Astrocyte of the cerebellum (primary cell): ENCODE results near the gene GCNT1.

Experiments used
- DNase-seq: peaks from one replicate; pipeline ENCODE4 v3.0.0-alpha.2; 2011; ENCODE audit warnings: low read depth
- H3K4me3 ChIP-seq: 2 replicates; pipeline ENCODE4 v1.5.1; 2011; ENCODE audit warnings: mild to moderate bottlenecking, low read depth, low read length, moderate library complexity
- CTCF ChIP-seq: IDR thresholded peaks from 2 replicates; pipeline ENCODE4 v1.5.1; 2012; ENCODE audit warnings: low read length, low read depth, moderate library complexity, mild to moderate bottlenecking; ENCODE audit errors: missing control alignments
- in situ Hi-C: cut with HindIII; loops from 2 replicates; pipeline ENCODE4 v1.10.0; 2017; ENCODE audit warnings: low sequenced_read_pairs

The GCNT1 gene

GRCh38 chr9:76525196-76525595 lies 66.2 kb downstream of the GCNT1 start:
- in situ Hi-C loops, result no loop called here
- no peak for TF ChIP-seq CTCF
- no peak overlapping the region for H3K4me3 ChIP-seq
- no peak for DNase-seq

GRCh38 chr9:76526026-76526425 lies 67.0 kb downstream of the GCNT1 start:
- in situ Hi-C loops, result no loop called here
- DNase-seq, result no peak
- no peak overlapping the region for H3K4me3 ChIP-seq
- TF ChIP-seq CTCF, result no peak

GRCh38 chr9:76528056-76528455 lies 69.1 kb downstream of the GCNT1 start:
- TF ChIP-seq CTCF, result no peak
- in situ Hi-C loops, result no loop called here

GRCh38 chr9:76528642-76529190 lies 69.7 kb downstream of the GCNT1 start:
- no peak for TF ChIP-seq CTCF
- H3K4me3 ChIP-seq, result no peak overlapping the region
- in situ Hi-C loops, result no loop called here
- DNase-seq, result no peak

More at GRCh38 chr9:76528056-76528455, 69.1 kb downstream of the GCNT1 start:
- H3K4me3 ChIP-seq, result no peak overlapping the region
- DNase-seq, result no peak

GRCh38 chr9:76529653-76530052 lies 70.7 kb downstream of the GCNT1 start:
- no peak overlapping the region for H3K4me3 ChIP-seq
- no peak for DNase-seq
- no peak for TF ChIP-seq CTCF
- in situ Hi-C loops, result loop anchor here (5.0 kb wide), 1 partner anchor 57 kb away; no protein-coding TSS in a partner anchor

GRCh38 chr9:76530458-76531110 lies 71.6 kb downstream of the GCNT1 start:
- no peak overlapping the region for H3K4me3 ChIP-seq
- no peak for DNase-seq
- TF ChIP-seq CTCF, result no peak
- in situ Hi-C loops, result loop anchor here (5.0 kb wide), 1 partner anchor 58 kb away; no protein-coding TSS in a partner anchor
